Heart left ventricle (tissue), 13 donors: ENCODE results near the gene TRDN.

Source experiments
- POLR2A ChIP-seq, 2 donors: fragments of 450-650 bp; IDR thresholded peaks; one replicate each; pipeline ENCODE4 v1.6.1; 2017; ENCODE audit warnings: antibody characterized with exemption in 2 of 2, mild to moderate bottlenecking in 2 of 2, moderate library complexity in 2 of 2
- TF ChIP-seq, protein P1 (sequence below), 12 donors: fragments of 200-600 bp; sonication (generic) in 4 of 12; IDR thresholded peaks; one replicate each; pipeline versions ENCODE4 v1.5.0 to v1.8.0; 2018 to 2022; ENCODE audit warnings: antibody characterized with exemption in 12 of 12, mild to moderate bottlenecking in 5 of 12
- donor health status: ischemic (EF 13 %, LVEDD 7.1; RV severe dilation, severe dysfunction).
- donor health status: DM: no; HTN: yes; CAD: no.
- donor health status: DM: no; HTN: no; CAD: no.
- donor health status: ischemic (EF 25% LVEDD 6.9; RV normal size, moderate dysfunction).
- donor health status: ischemic (EF 25% LVEDD 5.7; RV mildly dilated, moderate dysfunction).
- donor health status: ischemic (EF 35%, LVEDD 5.7; RV mildly dilated, moderate dysfunction).
- donor health status: nonischemic (EF 11% LVEDD 7.7; RV severe dilation, severe dysfunction).
- donor health status: DM: yes; HTN: yes; CAD: no.
- donor health status: PGD.
- donor health status: ischemic (EF 29% LVEDD 5.4; RV normal size, mild dysfunction).
- donor health status: nonischemic (EF 23%, LVEDD 6.1; RV moderate dilation, normal function).

DNA sequence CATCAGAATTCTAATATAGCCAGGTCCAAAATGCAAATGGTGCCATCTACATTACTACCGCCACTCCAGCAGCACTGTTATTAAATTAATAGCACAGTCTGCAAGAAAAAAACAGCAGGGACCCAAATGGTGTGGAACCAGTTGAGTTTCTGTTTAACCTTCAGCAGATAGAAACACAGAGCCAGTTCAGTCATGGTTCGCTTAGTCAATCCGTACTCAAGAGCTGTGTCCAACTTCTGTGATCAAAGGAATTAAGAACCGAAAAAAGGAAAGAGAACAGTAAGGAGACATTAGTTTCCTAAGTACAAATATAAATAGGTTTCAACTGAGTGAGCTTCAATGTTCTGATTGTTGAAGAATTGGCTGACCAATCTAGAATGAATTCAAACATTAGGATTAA is 107.7 kb downstream of the TRDN start:
- TF ChIP-seq, protein P1, sequence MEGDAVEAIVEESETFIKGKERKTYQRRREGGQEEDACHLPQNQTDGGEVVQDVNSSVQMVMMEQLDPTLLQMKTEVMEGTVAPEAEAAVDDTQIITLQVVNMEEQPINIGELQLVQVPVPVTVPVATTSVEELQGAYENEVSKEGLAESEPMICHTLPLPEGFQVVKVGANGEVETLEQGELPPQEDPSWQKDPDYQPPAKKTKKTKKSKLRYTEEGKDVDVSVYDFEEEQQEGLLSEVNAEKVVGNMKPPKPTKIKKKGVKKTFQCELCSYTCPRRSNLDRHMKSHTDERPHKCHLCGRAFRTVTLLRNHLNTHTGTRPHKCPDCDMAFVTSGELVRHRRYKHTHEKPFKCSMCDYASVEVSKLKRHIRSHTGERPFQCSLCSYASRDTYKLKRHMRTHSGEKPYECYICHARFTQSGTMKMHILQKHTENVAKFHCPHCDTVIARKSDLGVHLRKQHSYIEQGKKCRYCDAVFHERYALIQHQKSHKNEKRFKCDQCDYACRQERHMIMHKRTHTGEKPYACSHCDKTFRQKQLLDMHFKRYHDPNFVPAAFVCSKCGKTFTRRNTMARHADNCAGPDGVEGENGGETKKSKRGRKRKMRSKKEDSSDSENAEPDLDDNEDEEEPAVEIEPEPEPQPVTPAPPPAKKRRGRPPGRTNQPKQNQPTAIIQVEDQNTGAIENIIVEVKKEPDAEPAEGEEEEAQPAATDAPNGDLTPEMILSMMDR (IDR thresholded peaks at IDR 0.05), result no peak
- no peak for TF ChIP-seq POLR2A (IDR thresholded peaks at IDR 0.05)
